NOMO-1 treated with dmso at 0.1 percent for 144 hours (cell line): ENCODE data around the gene OPN1LW.
"Not testable (repeated sequence)": the region's sequence is repeated elsewhere in the genome, so short reads cannot be mapped to it uniquely, and the experiment has no call there.

ENCODE experiments used
- DNase-seq: peaks from one replicate; lab custom pipeline; 2025; ENCODE audit not compliant: unreplicated experiment; lab: John Stamatoyannopoulos, UW

The OPN1LW gene

DNA sequence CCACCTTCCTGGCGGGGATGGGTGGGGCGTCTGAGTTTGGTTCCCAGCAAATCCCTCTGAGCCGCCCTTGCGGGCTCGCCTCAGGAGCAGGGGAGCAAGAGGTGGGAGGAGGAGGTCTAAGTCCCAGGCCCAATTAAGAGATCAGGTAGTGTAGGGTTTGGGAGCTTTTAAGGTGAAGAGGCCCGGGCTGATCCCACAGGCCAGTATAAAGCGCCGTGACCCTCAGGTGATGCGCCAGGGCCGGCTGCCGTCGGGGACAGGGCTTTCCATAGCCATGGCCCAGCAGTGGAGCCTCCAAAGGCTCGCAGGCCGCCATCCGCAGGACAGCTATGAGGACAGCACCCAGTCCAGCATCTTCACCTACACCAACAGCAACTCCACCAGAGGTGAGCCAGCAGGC is at the start of gene OPN1LW:
TSS of gene OPN1LW (plus strand) at position 234 of the 400 bp plus-strand sequence. CDS start at position 275, 41 bp downstream.
- DNase-seq: not testable (repeated sequence)

DNA sequence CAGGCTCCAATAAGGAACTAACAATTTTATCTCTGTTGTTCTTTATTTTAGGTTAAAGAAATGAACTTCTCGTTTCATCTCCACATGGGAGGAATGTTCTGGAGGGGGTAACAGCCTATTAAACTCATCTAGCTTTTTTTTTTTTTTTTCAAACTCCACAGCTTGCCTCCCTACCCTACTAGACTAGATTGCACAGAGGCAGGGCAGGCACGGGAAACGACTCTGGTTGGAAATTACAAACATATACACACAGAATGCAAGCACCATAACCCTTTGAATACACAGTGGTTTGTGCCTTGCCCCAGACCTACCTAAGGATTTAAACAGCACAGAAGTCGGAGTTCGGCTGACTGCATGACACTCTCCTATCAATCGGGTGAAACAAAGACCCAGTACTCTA is 49.2 kb upstream of the OPN1LW start:
- no peak for DNase-seq

DNA sequence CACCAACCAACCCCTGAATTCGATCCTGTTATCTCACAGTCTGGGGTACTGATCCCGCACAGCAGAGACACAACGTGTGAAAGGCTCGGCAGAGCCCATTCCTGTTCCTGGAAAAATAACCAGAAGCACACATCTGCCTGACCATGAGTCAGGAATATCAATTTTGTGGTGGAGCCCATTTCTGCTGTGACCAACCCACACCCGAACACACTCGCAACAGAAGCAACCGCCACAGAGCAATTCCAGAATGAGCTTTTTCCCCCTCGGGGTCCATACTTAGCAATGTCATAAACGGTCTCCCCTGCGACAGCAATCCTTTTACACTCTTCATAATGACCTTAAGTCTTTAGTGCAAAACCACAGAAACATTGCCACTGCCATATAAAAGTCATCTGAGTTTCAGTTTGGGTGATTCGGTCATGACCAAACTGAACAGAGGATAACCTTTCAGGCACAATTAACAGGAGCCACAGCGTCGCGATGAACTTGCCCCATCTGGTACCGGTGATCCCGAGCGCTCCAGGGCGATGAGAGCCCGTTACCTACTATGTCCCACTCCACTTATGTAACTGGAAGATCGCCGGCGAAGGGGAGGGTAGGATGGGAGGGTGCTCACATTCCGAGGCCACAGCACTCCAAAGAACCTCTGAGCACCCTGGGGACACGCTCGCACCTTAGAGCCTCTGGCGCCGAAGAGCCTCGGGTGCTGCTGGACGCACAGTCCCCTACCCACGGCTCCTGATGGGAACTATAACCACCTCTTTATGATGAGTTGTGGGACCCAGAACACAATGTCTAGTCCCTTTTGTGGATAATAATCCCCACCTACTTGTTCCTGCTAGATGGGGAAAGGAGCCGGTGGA is 47.7 kb upstream of the OPN1LW start:
- DNase-seq: no peak

DNA sequence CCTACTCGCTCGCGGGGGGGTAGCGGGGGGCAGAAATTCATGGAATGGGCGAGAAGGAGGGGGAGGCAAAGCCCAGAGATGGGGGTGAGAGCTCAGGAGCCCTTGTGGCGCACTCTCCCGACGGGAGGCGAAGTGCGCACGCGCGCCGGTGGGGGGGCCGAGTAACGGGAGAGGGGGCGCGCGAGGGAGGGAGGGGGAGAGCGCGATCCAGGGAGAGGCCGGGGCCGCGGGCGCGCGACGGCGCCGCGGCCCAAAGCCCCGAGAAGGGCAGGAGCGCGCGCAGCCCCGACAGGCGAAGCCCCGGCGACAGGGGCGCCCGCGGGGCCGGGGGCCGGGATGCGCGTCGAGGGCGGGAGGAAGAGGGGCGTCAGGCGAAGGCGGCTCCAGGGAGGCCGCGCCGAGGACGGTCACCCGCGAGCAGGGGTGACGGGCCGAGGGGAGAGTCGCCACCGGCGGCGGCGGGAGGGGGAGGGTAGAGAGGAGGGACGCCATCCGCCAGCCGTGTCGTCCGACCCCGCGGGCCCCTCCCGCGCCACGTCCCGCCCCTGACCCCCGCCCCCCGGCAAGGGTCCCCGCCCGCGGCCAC is 46.9 kb upstream of the OPN1LW start:
- no peak for DNase-seq

DNA sequence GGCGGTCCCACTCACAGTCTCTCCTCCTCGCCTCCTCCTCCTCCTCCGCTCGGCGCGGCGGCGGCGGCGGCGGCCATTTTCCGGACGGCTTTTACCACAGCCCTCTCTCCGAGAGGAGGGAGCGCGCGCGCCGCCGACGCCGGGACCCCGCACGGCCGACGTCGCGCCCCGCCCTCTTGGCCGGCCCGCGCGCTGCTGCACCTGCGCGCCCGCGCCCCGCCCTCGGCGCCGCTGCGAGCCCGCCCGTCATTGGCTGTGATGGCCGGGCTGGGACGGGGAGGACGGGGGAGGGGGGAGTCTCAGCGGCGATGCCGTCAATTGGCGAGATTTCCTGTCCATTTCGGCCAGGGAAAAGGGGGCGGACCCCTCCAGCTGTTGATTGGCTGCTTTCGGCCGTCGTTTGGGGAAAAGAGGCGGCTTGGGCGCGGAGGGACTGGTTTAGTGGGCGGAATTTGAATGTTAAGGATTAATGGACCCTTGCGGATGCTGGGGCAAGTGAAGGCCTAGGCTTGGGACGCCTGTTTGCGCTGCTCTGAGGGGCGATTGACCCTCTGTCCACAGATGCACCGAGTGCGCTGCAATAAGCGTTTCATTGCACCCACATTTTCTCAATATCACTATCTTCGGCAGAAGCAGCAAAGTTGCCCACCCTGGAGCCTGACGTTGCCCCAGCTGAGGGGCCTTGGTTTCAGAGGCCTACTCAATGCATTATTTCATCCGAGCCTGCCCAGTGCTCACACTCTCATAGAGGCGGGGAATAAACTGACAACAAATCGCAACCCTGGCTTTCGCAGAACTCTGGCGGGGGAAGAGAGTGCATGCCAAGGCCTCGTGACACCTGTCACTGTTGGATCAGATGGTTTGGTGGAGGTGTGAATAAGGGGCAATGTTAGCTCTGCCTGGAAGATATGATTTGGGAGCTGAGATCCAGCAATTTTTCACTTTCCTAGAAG is 46.2 kb upstream of the OPN1LW start, which contains the start of gene MECP2:
TSS of gene MECP2 (minus strand) at position 129 of the 953 bp plus-strand sequence.
- DNase-seq: peak; percentile 80

DNA sequence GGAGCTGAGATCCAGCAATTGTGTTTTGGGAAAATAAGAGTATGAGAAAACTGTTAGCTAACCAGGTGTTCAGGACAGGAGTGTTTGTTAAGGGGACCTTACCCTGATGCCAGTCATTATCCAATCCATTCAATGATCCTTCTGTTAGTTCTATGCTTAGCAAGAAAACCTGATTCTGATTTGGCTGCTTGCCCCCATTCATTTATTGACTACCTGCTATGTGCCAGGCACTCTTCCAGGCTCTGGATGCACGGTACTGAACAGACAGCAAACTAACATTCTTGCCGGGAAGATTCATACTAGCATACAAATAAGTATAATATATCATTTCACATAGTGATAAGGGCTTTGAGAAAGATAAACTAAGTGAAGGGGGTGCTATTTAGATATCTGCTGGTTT is 45.5 kb upstream of the OPN1LW start:
- no peak for DNase-seq

DNA sequence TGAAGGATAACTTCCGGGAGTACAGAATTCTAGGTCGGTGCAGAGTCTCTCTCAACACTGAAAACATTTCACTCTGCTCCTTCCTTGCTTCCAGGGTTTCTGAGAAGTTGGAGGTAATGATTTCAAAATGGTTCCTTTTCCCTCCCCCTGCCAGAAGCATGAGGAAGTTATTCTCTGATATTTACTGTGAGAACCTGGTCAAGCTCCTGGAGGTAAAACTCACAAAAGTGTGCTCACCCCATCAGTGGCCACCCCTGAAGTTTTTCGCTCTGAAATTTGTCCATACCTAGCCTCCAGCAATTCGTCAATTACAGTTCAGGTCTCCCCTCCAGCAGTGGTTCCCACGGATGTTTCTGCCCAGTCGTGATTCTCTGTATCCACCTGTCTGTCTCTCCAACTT is 30.3 kb upstream of the OPN1LW start:
- DNase-seq: no peak

DNA sequence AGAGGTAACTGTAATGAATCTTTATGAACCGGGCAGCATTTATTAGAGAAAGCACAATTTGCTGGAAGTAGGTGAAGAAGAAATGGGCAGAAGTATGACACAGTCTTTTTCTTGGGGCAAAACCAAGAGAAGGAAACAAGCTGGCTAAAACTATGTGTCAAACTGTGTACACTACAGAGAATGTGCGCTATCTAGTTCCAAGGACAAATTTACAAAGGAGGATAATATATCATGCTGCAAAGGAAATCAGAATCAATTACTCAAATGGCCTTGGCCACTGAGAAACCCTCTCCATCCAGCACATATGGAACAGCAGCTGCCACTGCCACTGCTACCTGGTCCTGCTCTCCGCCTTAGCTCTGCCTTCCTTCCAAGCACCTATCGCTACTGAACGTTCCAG is 29.4 kb upstream of the OPN1LW start:
- DNase-seq: no peak

DNA sequence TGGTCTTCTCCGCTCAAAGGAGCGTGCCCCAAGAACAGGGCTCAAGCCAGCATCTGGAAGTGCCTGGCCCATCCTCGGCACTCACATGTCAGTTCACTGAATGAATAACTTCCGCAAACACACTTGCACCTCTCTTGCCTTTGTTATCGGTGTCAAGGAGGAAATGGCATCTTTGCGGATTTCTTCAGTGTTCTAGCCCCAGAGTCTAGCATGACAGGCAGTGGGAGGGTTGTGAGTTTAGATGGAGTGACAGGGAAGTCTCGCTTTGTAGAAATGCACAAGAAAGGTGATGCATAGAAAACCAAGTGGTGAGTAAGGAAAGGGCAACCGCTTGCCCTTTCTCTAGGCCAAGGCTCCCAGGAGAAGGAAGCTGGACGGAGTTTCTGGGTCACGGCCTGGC is 29.0 kb upstream of the OPN1LW start:
- DNase-seq: no peak

DNA sequence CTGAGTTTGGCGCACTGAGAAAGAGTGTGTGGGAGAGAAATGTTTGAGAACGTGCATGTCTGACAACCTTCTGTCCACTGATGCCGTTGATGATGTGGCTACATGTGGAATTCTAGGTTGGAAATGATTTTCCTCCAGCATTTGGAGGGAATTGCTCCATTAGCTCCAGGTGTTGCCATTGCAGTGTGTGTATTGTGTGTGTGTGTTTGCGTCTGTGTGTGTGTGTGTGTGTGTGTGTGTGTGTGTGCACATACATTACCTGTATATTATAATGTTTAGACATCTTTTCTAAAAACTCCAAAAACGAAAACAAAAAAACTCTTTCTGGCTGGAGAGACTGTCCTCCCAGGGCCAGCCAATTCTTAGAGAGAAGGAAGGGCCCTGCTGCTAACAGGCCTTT is 28.3 kb upstream of the OPN1LW start:
- no peak for DNase-seq

DNA sequence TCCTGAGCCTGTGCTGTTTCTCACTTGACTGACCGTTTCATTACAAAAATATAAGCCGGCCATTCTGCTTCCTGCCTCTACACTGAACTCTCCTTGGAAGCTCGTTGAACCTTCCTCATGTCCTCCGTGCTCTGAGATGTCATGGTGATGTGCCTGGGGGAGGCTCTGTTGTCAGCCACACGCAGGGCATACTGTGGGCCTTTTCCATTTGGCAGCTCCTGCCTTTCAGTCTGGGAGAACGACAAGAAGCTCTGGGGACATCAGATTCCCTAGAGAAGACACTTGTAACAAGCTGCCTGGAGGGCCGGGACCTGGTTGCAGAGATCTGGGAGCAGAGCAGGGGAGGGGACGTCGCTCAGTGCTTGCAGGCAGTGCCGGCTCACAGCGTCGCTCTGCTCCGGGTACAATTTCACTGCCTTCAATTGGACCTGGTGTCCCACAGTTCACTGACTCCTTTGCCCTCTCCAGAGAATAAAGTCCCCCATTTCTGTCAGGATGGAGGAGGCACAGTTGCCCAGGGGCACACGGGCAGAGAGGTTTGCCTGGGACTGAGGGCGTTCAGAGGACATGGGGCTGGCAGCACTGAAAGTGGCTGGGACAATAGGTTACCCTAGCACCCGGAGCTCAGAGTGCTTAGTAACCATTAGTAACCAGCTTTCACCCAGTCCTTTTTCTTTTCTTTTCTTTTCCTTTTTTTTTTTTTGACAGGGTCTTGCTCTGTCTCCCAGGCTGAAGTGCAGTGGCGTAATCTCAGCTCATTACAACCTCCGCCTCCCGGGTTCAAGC is 27.4 kb upstream of the OPN1LW start:
- DNase-seq: no peak

DNA sequence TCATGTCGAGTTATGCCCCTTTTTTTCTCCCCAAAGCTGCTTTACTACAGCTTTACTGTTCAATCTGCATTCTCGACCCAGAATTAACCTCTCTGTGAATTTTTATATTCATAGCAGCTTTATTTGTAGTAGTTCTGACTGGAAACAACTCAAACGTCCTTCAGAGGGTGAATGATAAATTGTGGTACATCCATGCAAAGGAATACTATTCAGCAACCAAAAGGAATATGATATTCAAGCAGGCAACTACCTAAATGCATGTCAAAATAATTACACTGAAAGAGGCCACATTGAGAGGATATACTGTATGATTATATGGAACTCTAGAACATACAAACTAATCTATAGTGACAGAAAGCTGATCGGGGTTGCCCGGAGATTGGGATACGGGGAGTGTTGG is 26.5 kb upstream of the OPN1LW start:
- no peak for DNase-seq

DNA sequence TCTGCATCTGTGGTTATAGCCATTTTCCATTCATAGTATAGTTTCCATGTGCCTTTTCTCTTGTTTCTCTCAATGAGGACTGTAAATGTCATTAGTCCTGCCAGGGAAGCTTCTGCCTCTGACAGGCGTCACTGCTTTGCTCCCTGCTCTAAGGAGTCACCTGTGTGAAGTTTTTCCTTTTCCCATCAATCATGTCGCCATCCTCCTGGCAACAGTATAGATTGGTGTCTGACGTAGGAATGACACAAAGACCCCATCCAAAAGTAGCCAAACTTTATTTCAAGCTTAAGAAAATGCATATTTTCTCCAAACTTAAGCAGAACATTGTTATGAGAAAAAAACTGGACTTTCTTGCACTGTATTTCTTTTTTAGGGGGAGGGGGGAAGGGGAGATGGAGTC is 23.5 kb upstream of the OPN1LW start:
- no peak for DNase-seq

DNA sequence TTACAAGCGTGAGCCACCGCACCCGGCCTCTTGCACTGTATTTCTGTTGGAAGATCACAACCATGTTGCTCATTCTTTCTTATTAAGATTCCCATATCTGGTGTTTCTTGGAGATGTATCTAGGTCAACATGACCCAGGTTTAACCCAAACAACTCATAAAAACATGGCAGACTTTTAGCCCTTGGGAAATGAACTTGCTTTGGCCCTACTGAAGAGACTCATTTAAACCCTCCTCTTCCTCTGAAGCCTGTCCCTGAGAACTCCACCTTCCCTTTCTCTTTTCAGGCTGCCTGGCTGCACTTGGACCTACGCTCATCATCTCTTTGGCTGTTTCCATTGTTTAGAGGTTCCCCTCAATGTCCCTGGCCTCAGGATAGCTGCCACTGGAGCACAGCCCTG is 22.8 kb upstream of the OPN1LW start:
- no peak for DNase-seq

DNA sequence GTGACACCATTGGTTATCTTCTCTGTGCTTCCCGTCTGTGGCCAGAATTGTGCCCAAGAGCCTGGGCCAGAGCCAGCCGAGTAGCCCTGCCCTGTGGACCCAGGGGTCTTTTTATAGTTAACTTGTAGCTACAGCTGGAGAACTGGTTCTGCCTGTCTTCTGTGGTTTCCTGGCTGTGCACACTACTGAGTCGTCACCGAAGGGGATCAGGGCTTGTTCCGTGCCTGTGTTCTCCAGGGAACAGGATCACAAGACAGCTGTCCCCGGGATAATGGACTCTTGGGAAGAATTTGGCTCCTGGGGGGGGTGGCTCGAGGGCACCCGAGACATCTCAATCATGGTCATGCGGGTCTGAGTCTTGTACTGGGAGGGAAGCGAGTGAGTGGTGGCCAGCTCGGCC is 22.1 kb upstream of the OPN1LW start:
- DNase-seq: no peak

DNA sequence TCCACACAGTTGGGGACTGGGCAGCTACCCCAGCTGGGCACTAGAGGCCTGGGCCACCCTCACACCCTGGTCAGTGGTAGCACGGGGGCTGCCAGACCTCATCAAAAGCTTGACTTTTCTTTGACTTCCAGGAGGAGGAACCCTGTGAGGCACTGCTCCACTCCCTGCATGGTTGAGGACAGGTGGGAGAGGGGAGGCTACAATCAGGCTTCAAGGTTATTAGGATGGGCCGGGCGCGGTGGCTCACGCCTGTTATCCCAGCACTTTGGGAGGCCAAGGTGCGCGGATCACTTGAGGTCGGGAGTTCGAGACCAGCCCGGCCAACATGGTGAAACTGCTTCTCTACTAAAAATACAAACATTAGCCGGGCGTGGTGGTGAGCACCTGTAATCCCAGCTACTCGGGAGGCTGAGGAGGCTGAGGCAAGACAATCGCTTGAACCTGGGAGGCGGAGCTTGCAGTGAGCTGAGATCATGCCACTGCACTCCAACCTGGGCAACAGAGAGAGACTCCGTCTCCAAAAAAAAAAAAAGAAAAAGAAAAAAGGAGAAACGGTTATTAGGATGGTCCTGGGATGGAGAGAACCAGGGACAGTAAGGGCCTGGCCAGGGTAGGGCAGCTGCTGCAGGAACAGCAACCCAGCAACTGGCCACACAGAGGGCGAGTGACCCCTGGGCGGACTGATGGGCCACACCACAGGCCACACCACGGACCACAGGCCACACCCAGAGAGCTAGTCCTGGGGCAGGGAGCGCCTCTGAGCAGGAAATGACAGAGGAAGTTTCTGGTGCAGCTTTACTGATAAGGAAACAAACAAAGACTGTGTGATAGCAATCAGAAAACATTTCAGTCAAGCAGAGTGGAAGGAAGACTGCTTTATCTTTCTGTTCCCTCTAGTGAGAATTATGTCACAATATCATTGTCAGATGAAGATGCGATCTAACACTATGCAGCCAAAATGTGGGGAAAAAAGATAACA is 20.5 kb upstream of the OPN1LW start:
- peak; percentile 2 for DNase-seq

DNA sequence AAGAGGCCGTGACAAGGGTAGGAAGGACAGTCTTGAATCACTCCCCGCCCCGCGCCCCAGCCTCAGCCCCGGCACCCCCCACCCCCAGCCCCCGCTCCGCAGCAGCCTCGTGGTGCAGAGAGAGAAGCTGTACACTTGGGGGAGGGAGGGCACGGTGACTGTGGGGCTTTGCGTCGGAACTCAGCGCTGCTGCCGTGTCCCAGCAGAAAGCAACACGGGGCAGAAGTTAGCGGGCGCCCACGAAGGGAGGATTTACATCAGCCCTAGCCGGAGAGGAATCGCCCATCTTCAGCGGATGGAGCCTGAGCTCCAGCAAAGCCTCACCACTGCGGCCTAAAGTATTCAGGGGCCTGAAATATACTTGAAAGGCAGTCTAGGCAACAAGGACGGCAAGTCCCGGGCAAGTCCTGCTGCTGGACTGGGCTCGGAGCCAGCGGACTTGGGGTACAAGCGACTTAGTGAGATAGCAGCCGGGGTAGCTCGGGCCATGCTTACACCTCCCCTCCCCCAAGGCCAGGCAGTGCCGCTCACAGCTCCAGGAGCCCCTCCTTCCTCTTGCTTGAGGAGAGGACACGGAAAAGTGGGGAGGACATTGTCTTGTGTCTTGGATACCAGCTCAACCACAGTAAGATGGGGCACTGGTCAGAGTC is 18.5 kb upstream of the OPN1LW start:
- DNase-seq: no peak

DNA sequence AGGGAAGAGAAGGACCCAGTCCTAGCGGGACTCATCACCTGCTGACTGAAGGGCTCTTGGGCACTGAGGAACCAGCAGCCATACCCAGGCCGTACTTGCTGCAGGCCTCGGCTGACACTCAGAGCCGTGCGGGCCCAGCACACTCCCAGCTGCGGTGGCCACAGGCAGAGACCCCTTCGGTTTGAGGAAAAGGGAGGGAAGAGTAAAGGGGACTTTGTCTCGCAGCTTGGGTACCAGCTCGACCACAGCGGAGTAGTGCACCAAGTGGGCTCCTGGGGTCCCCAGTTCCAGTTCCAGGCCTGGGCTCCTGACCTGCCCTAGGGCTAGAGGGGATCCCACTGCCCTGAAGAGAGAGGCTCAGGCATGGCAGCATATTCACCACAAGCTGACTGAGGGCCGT is 17.9 kb upstream of the OPN1LW start:
- no peak for DNase-seq

DNA sequence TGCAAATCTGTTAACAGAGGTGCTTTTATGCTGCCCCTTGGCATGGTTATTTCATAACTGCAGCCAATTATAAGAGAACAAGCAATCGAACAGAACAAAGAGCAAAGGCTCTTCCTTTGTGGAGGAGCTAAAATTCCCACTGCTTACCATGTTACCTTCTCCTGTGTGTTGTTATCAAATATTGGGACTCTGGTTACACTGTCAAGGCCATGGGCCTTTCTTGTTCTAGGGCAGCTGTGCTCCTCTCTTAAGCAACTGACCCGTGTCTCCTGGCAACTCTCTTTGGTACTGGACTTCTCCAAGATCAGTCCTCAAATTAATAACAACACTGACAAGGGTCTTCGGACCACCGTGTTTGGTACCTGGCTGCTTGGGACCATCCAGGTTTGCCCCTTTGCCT is 12.1 kb upstream of the OPN1LW start:
- DNase-seq: no peak
